Activated T-helper 1 cell treated with anti-CD3 and anti-CD28 coated beads, Interleukin-12 subunit alpha, Interleukin-12 subunit beta, Interleukin-2, Interleukin-4 antibody, amounts not matched to agents 30 ng/mL and 10 ng/mL and 1 ng/mL, durations not matched to agents 14 hours and 24 hours and 36 hours (primary cell): Measurements from ENCODE around the gene C1QB. TPM values are rescaled to one million over a fixed set of nuclear protein-coding genes. Genes with fewer than 3 reads are reported as not detected.

ENCODE experiments used
- DNase-seq: peaks from one replicate; pipeline ENCODE4 v3.0.0; 2021; ENCODE audit warnings: low spot score
- H3K27ac Mint-ChIP-seq: one replicate; pipeline ENCODE4 v1.8.0; 2021; ENCODE audit warnings: mild to moderate bottlenecking, mixed read lengths
- H3K27me3 Mint-ChIP-seq: one replicate; pipeline ENCODE4 v1.8.0; 2022; ENCODE audit warnings: mild to moderate bottlenecking, moderate library complexity, mixed read lengths; ENCODE audit not compliant: insufficient read depth
- H3K36me3 Mint-ChIP-seq: one replicate; pipeline ENCODE4 v1.8.0; 2021; ENCODE audit warnings: low read depth, mixed read lengths
- H3K4me1 Mint-ChIP-seq: one replicate; pipeline ENCODE4 v1.8.0; 2021; ENCODE audit warnings: low read depth, mixed read lengths
- H3K4me3 Mint-ChIP-seq: one replicate; pipeline ENCODE4 v1.8.0; 2021; ENCODE audit warnings: mild to moderate bottlenecking, moderate library complexity, mixed read lengths
- H3K9me3 Mint-ChIP-seq: one replicate; pipeline ENCODE4 v1.8.0; 2021; ENCODE audit warnings: mixed read lengths
- intact Hi-C: fragments of 100-400 bp; cut with micrococcal nuclease; formaldehyde crosslinking; loops from one replicate; pipeline ENCODE4 v1.15.1; 2024
- total RNA-seq: library from RNA; stranded (reverse); gene quantifications from 2 replicates; pipeline ENCODE4 v1.2.3, GENCODE V29; 2022

C1QB gene
- total RNA-seq, 1 donor from 2014 or later: not detected

DNA sequence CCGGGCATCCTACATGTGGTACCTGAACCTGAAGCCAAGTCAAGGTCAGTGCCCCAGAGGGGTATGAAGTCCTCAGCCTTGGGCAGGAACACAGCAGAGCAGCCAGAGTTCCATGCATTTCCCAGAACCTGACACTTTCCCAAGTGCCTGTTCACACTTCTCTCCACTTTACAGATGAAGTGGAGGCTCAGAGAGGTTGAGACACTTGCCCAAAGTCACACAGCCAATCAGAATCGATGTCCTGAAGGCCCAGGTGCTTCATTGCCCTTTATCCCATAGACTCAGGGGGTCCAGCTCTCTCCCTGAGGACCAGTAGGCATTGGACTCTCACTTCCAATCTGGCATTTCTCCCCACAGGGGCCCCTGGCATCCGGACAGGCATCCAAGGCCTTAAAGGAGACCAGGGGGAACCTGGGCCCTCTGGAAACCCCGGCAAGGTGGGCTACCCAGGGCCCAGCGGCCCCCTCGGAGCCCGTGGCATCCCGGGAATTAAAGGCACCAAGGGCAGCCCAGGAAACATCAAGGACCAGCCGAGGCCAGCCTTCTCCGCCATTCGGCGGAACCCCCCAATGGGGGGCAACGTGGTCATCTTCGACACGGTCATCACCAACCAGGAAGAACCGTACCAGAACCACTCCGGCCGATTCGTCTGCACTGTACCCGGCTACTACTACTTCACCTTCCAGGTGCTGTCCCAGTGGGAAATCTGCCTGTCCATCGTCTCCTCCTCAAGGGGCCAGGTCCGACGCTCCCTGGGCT lies 14.4 kb upstream of the C1QB start:
- Mint-ChIP-seq H3K4me1 (no peaks in the 10 kb centered on the region), H3K9me3 (no peaks in the 10 kb centered on the region), H3K36me3 (no peaks in the 10 kb centered on the region), H3K4me3 (no peak overlapping the region), H3K27ac (no peak overlapping the region), H3K27me3 (peaks cover 2% of the 10 kb centered on the region)
- intact Hi-C loops: no loop called here
- DNase-seq: no peak

GRCh38 chr1:22639286-22639685 lies 13.8 kb upstream of the C1QB start:
- no peak overlapping the region for H3K4me3 Mint-ChIP-seq
- no peak for DNase-seq

GRCh38 chr1:22641247-22641646 lies 11.8 kb upstream of the C1QB start:
- no peak overlapping the region for H3K27ac Mint-ChIP-seq
- no peaks in the 10 kb centered on the region for H3K27me3 Mint-ChIP-seq
- no peaks in the 10 kb centered on the region for H3K36me3 Mint-ChIP-seq
- H3K9me3 Mint-ChIP-seq: no peaks in the 10 kb centered on the region
- no peaks in the 10 kb centered on the region for H3K4me1 Mint-ChIP-seq
- no peak for DNase-seq
- intact Hi-C loops: no loop called here
- H3K4me3 Mint-ChIP-seq: no peak overlapping the region

More at GRCh38 chr1:22639286-22639685, 13.8 kb upstream of the C1QB start:
- intact Hi-C loops: no loop called here
- H3K27me3 Mint-ChIP-seq: no peaks in the 10 kb centered on the region
- no peak overlapping the region for H3K27ac Mint-ChIP-seq
- H3K4me1 Mint-ChIP-seq: no peaks in the 10 kb centered on the region
- H3K9me3 Mint-ChIP-seq: no peaks in the 10 kb centered on the region
- H3K36me3 Mint-ChIP-seq: no peaks in the 10 kb centered on the region

DNA sequence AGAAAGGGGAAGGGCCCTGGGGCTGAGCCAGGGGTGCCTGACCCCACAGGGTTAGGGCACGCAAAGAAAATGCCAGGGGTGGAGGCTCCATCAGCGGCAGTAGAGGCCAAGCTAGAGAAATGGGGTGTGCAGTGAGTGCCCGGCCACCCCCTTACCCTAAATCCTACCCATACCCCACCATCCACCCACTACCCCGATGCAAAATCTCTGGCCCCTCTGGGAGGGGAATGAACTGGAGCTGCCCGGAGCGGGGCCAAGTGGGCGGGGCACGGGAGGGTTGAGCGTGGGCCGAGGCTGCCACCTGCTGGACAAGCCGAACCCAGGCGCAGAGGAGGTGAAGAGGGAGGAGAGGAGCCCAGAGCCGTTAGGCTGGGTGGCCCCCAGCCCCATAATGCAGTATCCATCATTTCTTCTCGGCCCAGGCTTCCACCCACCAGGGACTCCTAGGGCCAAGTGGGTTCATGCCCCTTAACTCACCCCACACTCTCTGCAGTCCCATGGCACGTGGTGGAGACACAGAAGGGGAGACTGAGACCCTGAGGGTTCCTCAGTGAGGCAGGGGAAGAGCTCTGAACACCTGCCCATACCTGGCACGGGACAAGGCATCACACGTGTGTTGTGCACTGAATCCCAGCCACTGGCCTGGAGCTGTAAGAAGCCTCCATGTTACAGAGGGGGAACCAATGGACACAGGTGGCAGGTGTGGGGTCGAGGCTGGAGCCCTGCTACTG lies 11.0 kb upstream of the C1QB start:
- no peaks in the 10 kb centered on the region for H3K4me1 Mint-ChIP-seq
- no peak overlapping the region for H3K4me3 Mint-ChIP-seq
- peak; percentile 48 for DNase-seq
- no peaks in the 10 kb centered on the region for H3K36me3 Mint-ChIP-seq
- intact Hi-C loops: loop anchor here (1.0 kb wide), 1 partner anchor 510 kb away; no protein-coding TSS in a partner anchor
- no peaks in the 10 kb centered on the region for H3K9me3 Mint-ChIP-seq
- no peak overlapping the region for H3K27ac Mint-ChIP-seq
- no peaks in the 10 kb centered on the region for H3K27me3 Mint-ChIP-seq

GRCh38 chr1:22643381-22643780 lies 9.7 kb upstream of the C1QB start, which contains the start of gene C1QC:
Gene C1QC, plus strand, starts transcription at chr1:22643633. Its CDS starts 391 bp downstream, at chr1:22644024.
- H3K4me3 Mint-ChIP-seq: no peak within 1 kb of the TSS
- H3K27me3 Mint-ChIP-seq: peaks cover 2% of the 10 kb centered on the region
- no peaks in the 10 kb centered on the region for H3K4me1 Mint-ChIP-seq
- no peak within 1 kb of the TSS for H3K27ac Mint-ChIP-seq
- H3K9me3 Mint-ChIP-seq: no peaks in the 10 kb centered on the region
- no peak for DNase-seq
- no peaks in the 10 kb centered on the region for H3K36me3 Mint-ChIP-seq
- intact Hi-C loops: no loop called here

DNA sequence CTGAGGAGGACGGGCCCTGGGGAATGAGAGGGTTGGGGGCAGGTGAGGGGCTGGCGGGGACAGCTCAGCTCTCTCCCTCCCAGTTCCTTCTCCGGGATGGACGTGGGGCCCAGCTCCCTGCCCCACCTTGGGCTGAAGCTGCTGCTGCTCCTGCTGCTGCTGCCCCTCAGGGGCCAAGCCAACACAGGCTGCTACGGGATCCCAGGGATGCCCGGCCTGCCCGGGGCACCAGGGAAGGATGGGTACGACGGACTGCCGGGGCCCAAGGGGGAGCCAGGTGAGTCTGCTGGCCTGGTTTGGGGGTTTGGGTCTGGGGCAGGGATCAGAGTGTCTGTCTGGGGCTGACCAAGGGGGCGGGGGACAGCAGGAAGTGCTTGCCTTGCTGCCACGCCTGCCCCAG lies 9.1 kb upstream of the C1QB start:
- Mint-ChIP-seq H3K9me3 (no peaks in the 10 kb centered on the region), H3K36me3 (no peaks in the 10 kb centered on the region), H3K27me3 (peaks cover 2% of the 10 kb centered on the region), H3K4me3 (no peak overlapping the region), H3K27ac (no peak overlapping the region), H3K4me1 (no peaks in the 10 kb centered on the region)
- DNase-seq: no peak
- intact Hi-C loops: no loop called here

DNA sequence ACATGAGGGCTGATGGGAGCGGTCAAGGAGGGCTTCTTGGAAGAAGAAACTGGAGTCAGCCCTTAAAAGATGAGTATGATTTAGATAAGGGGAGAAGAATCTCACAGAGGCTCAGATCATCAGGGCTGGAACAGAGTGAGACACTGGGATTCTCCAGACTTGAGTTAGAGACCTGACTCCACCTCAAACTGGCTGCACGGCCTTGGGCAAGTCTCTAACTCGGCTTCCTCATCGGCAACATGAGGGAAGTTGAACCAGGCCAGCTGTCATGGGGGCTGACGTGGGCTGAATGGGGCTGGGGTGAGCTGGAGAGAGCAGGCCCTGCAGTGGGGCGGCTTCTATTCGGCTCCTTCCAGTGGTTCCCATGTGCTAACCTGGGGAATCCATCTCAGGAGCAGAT lies 7.1 kb upstream of the C1QB start:
- no peaks in the 10 kb centered on the region for H3K4me1 Mint-ChIP-seq
- H3K9me3 Mint-ChIP-seq: no peaks in the 10 kb centered on the region
- no peak overlapping the region for H3K27ac Mint-ChIP-seq
- H3K4me3 Mint-ChIP-seq: no peak overlapping the region
- intact Hi-C loops: no loop called here
- no peak for DNase-seq
- H3K27me3 Mint-ChIP-seq: peaks cover 2% of the 10 kb centered on the region
- no peaks in the 10 kb centered on the region for H3K36me3 Mint-ChIP-seq

DNA sequence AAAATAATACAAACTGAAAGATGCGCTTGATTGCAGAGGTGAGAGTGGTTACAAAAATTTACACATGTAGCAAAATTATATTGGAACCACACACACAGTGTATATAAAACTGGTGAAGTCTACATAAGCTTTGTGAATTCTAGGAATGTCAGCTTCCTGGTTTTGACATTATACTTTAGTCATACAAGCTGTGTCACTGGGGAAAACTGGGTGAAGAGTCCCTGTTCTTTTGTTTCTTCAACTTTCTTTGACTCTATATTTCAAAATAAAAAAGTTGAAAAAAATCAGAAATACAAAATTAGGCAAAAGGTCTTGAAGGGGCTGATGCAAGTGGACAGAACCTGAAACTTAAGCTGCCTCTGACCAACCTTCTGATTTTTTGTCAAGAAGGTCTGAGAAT lies 6.7 kb upstream of the C1QB start:
- H3K36me3 Mint-ChIP-seq: no peaks in the 10 kb centered on the region
- H3K9me3 Mint-ChIP-seq: no peaks in the 10 kb centered on the region
- H3K4me3 Mint-ChIP-seq: no peak overlapping the region
- peaks cover 2% of the 10 kb centered on the region for H3K27me3 Mint-ChIP-seq
- intact Hi-C loops: no loop called here
- H3K27ac Mint-ChIP-seq: no peak overlapping the region
- DNase-seq: no peak
- H3K4me1 Mint-ChIP-seq: no peaks in the 10 kb centered on the region

- H3K27me3 Mint-ChIP-seq: peaks cover 2% of the 10 kb centered on the region
- DNase-seq: no peak
- no peaks in the 10 kb centered on the region for H3K9me3 Mint-ChIP-seq
- H3K4me1 Mint-ChIP-seq: no peaks in the 10 kb centered on the region
- no peaks in the 10 kb centered on the region for H3K36me3 Mint-ChIP-seq
- H3K4me3 Mint-ChIP-seq: no peak overlapping the region
- intact Hi-C loops: no loop called here
- no peak overlapping the region for H3K27ac Mint-ChIP-seq
These were observed 2.8 kb upstream of the C1QB start for GRCh38 chr1:22650089-22650693.

GRCh38 chr1:22651941-22652856 lies 837 bp upstream of the C1QB start:
- no peak for DNase-seq
- H3K27me3 Mint-ChIP-seq: peaks cover 2% of the 10 kb centered on the region
- H3K36me3 Mint-ChIP-seq: no peaks in the 10 kb centered on the region
- no peak overlapping the region for H3K4me3 Mint-ChIP-seq
- no peak overlapping the region for H3K27ac Mint-ChIP-seq
- intact Hi-C loops: no loop called here
- no peaks in the 10 kb centered on the region for H3K9me3 Mint-ChIP-seq
- H3K4me1 Mint-ChIP-seq: no peaks in the 10 kb centered on the region

GRCh38 chr1:22654692-22655091 lies 1.7 kb downstream of the C1QB start:
- Mint-ChIP-seq H3K4me3 (no peak overlapping the region), H3K9me3 (no peaks in the 10 kb centered on the region), H3K36me3 (no peaks in the 10 kb centered on the region), H3K27ac (no peak overlapping the region), H3K4me1 (no peaks in the 10 kb centered on the region), H3K27me3 (peaks cover 5% of the 10 kb centered on the region)
- no peak for DNase-seq
- intact Hi-C loops: no loop called here

DNA sequence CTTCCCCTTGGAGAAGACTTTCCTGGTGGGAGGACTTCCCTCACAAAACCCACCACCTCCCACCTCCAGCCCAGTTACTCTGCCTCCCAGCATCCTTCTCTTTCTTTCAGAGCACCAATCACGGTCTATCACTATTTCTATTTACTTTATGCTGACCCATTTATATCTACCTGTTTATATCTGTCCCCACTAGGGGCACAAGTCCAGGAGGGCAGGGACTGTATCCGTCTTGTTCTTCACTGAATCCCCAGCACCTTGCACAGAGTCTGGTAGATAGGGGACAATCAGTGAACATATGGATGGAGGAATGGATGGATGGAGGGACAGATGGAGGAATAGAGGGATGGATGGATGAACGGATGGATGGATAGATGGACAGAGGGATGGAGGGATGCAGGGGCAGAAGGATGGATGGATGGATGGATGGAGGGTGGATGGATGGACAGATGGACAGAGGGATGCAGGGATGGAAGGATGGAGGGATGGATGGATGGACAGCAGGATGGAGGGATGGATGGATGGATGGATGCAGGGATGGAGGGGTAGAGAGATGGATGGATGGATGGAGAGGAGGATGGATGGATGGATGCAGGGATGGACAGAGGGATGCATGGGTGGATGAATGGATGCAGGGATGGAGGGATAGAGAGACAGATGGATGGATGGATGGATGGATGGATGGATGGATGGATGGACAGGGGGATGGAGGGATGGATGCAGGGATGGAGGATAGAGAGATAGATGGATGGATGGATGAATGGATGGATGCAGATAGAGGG lies 5.5 kb downstream of the C1QB start:
- H3K27ac Mint-ChIP-seq: no peak overlapping the region
- no peaks in the 10 kb centered on the region for H3K9me3 Mint-ChIP-seq
- H3K4me1 Mint-ChIP-seq: no peaks in the 10 kb centered on the region
- H3K4me3 Mint-ChIP-seq: no peak overlapping the region
- no peak for DNase-seq
- H3K36me3 Mint-ChIP-seq: no peaks in the 10 kb centered on the region
- intact Hi-C loops: no loop called here
- peaks cover 5% of the 10 kb centered on the region for H3K27me3 Mint-ChIP-seq
